HEK293 (cell line): ENCODE results near the gene YIPF1.

Experiments
- CTCF ChIA-PET: fragments of 350-600 bp; formaldehyde crosslinking; extraction: SDS; loops from one replicate; lab custom pipeline; 2021; ENCODE audit warnings: antibody characterized with exemption; lab: Yijun Ruan, JAX
- POLR2A ChIA-PET: fragments of 300-600 bp; formaldehyde crosslinking; extraction: SDS; loops from one replicate; lab custom pipeline; 2020; ENCODE audit warnings: antibody characterized with exemption, inconsistent platforms; lab: Yijun Ruan, JAX
- H3K27ac ChIP-seq: fragments of 200-500 bp; sonication (Bioruptor generic); 2 replicates; pipeline ENCODE4 v1.5.1; 2014; ENCODE audit warnings: low read depth, low read length, control low read depth, inconsistent platforms; ENCODE audit errors: extremely low read depth
- H3K36me3 ChIP-seq, 2 experiments: fragments of 200-500 bp in 1 of 2; sonication (Bioruptor generic) in 1 of 2; 1 replicate in 1 of 2; 2 replicates in 1 of 2; pipeline ENCODE4 v1.5.1; 2014 to 2017; ENCODE audit warnings: inconsistent platforms in 2 of 2, low read length in 2 of 2; ENCODE audit not compliant: control insufficient read depth in 2 of 2, insufficient read depth in 1 of 2
- H3K4me1 ChIP-seq: fragments of 200-500 bp; sonication (Bioruptor generic); 2 replicates; pipeline ENCODE4 v1.5.1; 2014; ENCODE audit warnings: mild to moderate bottlenecking, low read length, inconsistent platforms; ENCODE audit not compliant: control insufficient read depth, insufficient read depth
- H3K4me3 ChIP-seq: 2 replicates; pipeline ENCODE4 v1.5.1; 2011; ENCODE audit warnings: low read depth, mild to moderate bottlenecking, control low read depth, low read length, moderate library complexity
- H3K9me3 ChIP-seq: fragments of 200-500 bp; sonication (Bioruptor generic); 2 replicates; pipeline ENCODE4 v1.5.1; 2014; ENCODE audit warnings: low read depth, low read length, inconsistent platforms; ENCODE audit not compliant: control insufficient read depth, insufficient read depth
- ATF2 ChIP-seq: fragments of 450-650 bp; formaldehyde crosslinking; IDR thresholded peaks from 2 replicates; pipeline ENCODE4 v1.5.1; 2016; ENCODE audit warnings: missing biosample characterization, missing genetic modification characterization, low read depth
- INSM2 ChIP-seq: fragments of 450-650 bp; formaldehyde crosslinking; IDR thresholded peaks from 2 replicates; pipeline ENCODE4 v1.5.1; 2016; ENCODE audit warnings: missing biosample characterization, missing genetic modification characterization
- MZF1 ChIP-seq: fragments of 450-650 bp; formaldehyde crosslinking; IDR thresholded peaks from 2 replicates; pipeline ENCODE4 v1.5.1; 2017; ENCODE audit warnings: missing biosample characterization, missing genetic modification characterization, borderline replicate concordance
- OVOL3 ChIP-seq: fragments of 450-650 bp; formaldehyde crosslinking; IDR thresholded peaks from 2 replicates; pipeline ENCODE4 v1.5.1; 2016; ENCODE audit warnings: missing biosample characterization, missing genetic modification characterization
- RBAK ChIP-seq: fragments of 450-650 bp; formaldehyde crosslinking; IDR thresholded peaks from 2 replicates; pipeline ENCODE4 v1.5.1; 2016; ENCODE audit warnings: missing biosample characterization, missing genetic modification characterization
- ZNF112 ChIP-seq: fragments of 450-650 bp; formaldehyde crosslinking; IDR thresholded peaks from 2 replicates; pipeline ENCODE4 v1.5.0; 2017; ENCODE audit warnings: missing biosample characterization, missing genetic modification characterization
- ZNF140 ChIP-seq: fragments of 450-650 bp; formaldehyde crosslinking; IDR thresholded peaks from 2 replicates; pipeline ENCODE4 v1.5.1; 2016; ENCODE audit warnings: missing biosample characterization, missing genetic modification characterization
- ZNF214 ChIP-seq: fragments of 450-650 bp; formaldehyde crosslinking; IDR thresholded peaks from 2 replicates; pipeline ENCODE4 v1.5.1; 2017; ENCODE audit warnings: missing biosample characterization, mild to moderate bottlenecking, missing genetic modification characterization, borderline replicate concordance
- ZNF239 ChIP-seq: fragments of 450-650 bp; formaldehyde crosslinking; IDR thresholded peaks from 2 replicates; pipeline ENCODE4 v1.5.1; 2016; ENCODE audit warnings: missing biosample characterization, missing genetic modification characterization
- ZNF292 ChIP-seq: fragments of 450-650 bp; formaldehyde crosslinking; IDR thresholded peaks from 2 replicates; pipeline ENCODE4 v1.5.1; 2016; ENCODE audit warnings: low read depth, missing biosample characterization, missing genetic modification characterization, borderline replicate concordance
- ZNF324 ChIP-seq: fragments of 450-650 bp; formaldehyde crosslinking; IDR thresholded peaks from 2 replicates; pipeline ENCODE4 v1.5.1; 2016; ENCODE audit warnings: missing biosample characterization, missing genetic modification characterization
- ZNF366 ChIP-seq: fragments of 450-650 bp; formaldehyde crosslinking; conservative IDR thresholded peaks from 2 replicates; pipeline ENCODE4 v1.5.1; 2016; ENCODE audit warnings: missing biosample characterization, missing genetic modification characterization
- ZNF501 ChIP-seq: fragments of 450-650 bp; formaldehyde crosslinking; IDR thresholded peaks from 2 replicates; pipeline ENCODE4 v1.5.1; 2016; ENCODE audit warnings: missing biosample characterization, missing genetic modification characterization
- ZNF529 ChIP-seq: fragments of 450-650 bp; formaldehyde crosslinking; IDR thresholded peaks from 2 replicates; pipeline ENCODE4 v1.5.1; 2017; ENCODE audit warnings: missing genetic modification characterization, missing biosample characterization; ENCODE audit not compliant: insufficient replicate concordance
- ZNF549 ChIP-seq: fragments of 450-650 bp; IDR thresholded peaks from 2 replicates; pipeline ENCODE4 v1.5.1; 2018; ENCODE audit warnings: missing biosample characterization, missing genetic modification characterization, mild to moderate bottlenecking, inconsistent platforms, moderate library complexity
- ZNF621 ChIP-seq: fragments of 450-650 bp; formaldehyde crosslinking; IDR thresholded peaks from 2 replicates; pipeline ENCODE4 v1.5.1; 2017; ENCODE audit warnings: missing biosample characterization, missing genetic modification characterization
- ZNF623 ChIP-seq: fragments of 450-650 bp; formaldehyde crosslinking; IDR thresholded peaks from 2 replicates; pipeline ENCODE4 v1.5.1; 2016; ENCODE audit warnings: missing biosample characterization, missing genetic modification characterization
- ZNF664 ChIP-seq: fragments of 450-650 bp; formaldehyde crosslinking; IDR thresholded peaks from 2 replicates; pipeline ENCODE4 v1.5.1; 2016; ENCODE audit warnings: missing biosample characterization, missing genetic modification characterization
- ZXDB ChIP-seq: fragments of 450-650 bp; formaldehyde crosslinking; IDR thresholded peaks from 2 replicates; pipeline ENCODE4 v1.5.1; 2016; ENCODE audit warnings: missing biosample characterization, missing genetic modification characterization

Gene YIPF1

GRCh38 chr1:53804791-53805505 is 84.6 kb downstream of the YIPF1 start:
- TF ChIP-seq ZNF324 (tag by site-specific recombination) (no peak), OVOL3 (tag by site-specific recombination) (no peak), ZNF549 (tag by site-specific recombination) (no peak), ZNF140 (tag by site-specific recombination) (no peak), INSM2 (no peak), ZNF621 (no peak), ZNF529 (tag by site-specific recombination) (no peak), ZNF112 (tag by site-specific recombination) (no peak), ZNF239 (tag by site-specific recombination) (no peak), ZXDB (tag by site-specific recombination) (no peak), ZNF501 (tag by site-specific recombination) (no peak), ATF2 (tag by site-specific recombination) (no peak), MZF1 (tag by site-specific recombination) (no peak), RBAK (tag by site-specific recombination) (no peak), ZNF366 (tag by site-specific recombination) (no peak), ZNF664 (no peak), ZNF214 (no peak), ZNF292 (tag by site-specific recombination) (no peak)
- ChIA-PET CTCF (interaction anchor here (0.6 kb wide), 1 partner anchor 12 kb away, joined by 3 read pairs; no protein-coding TSS in a partner anchor), POLR2A (no interaction called here)
- Histone ChIP-seq H3K4me3 (no peak overlapping the region), H3K36me3 (peaks cover 54 to 68% of the 10 kb centered on the region in 2 experiments), H3K27ac (no peak overlapping the region), H3K9me3 (no peaks in the 10 kb centered on the region), H3K4me1 (no peaks in the 10 kb centered on the region)

- H3K27ac ChIP-seq = no peak overlapping the region
- CTCF ChIA-PET = no interaction called here
- no peaks in the 10 kb centered on the region for H3K4me1 ChIP-seq
- POLR2A ChIA-PET = no interaction called here
- H3K9me3 ChIP-seq = no peaks in the 10 kb centered on the region
- peaks cover 50 to 72% of the 10 kb centered on the region in 2 experiments for H3K36me3 ChIP-seq
- no peak for TF ChIP-seq ZNF623 (tag by site-specific recombination)
- TF ChIP-seq ZNF324 (tag by site-specific recombination) = no peak
- TF ChIP-seq ZNF112 (tag by site-specific recombination) = no peak
- no peak overlapping the region for H3K4me3 ChIP-seq
Measured at GRCh38 chr1:53804181-53804580, 85.4 kb downstream of the YIPF1 start.
